Spleen (tissue), 7 donors: ENCODE measurements around the gene DDX24.

Experiments used
- CTCF ChIP-seq, 11 experiments: fragments of 200-600 bp in 7 of 11; fragments of 450-650 bp in 4 of 11; sonication (generic) in 4 of 11; IDR thresholded peaks in 8 of 11; conservative IDR thresholded peaks in 3 of 11; 1 replicate in 7 of 11; 2 replicates in 4 of 11; pipeline versions ENCODE4 v1.4.0 to v1.8.0; 2016 to 2021; ENCODE audit warnings: antibody characterized with exemption in 11 of 11, inconsistent platforms in 4 of 11, mild to moderate bottlenecking in 1 of 11
- POLR2A ChIP-seq, 3 donors: fragments of 450-650 bp; IDR thresholded peaks; one replicate each; pipeline ENCODE4 v1.5.1; 2017; ENCODE audit warnings: antibody characterized with exemption in 3 of 3, mild to moderate bottlenecking in 1 of 3
- POLR2AphosphoS5 ChIP-seq, 3 donors: sonication (generic); formaldehyde crosslinking; IDR thresholded peaks; one replicate each; pipeline ENCODE4 v1.5.1; 2017; ENCODE audit warnings: antibody characterized with exemption in 3 of 3
- donor health status: DM: no; HTN: no; CAD: no; lungs with moderate emphysema.
- donor health status: DM: no; HTN: no; CAD: no.
- donor health status: DM: no; HTN: no; CAD: no.

- TF ChIP-seq CTCF (IDR thresholded peaks at IDR 0.05 in 8 of 11, conservative IDR thresholded peaks at IDR 0.05 in 3 of 11) (no peak), POLR2AphosphoS5 (IDR thresholded peaks at IDR 0.05) (no peak), POLR2A (IDR thresholded peaks at IDR 0.05) (no peak)
Observed at GRCh38 chr14:94052662-94053061, 28.3 kb downstream of the DDX24 start.
